Islet precursor cell (in vitro differentiated cells): ENCODE measurements around the gene TAPBPL.
"Not testable (repeated sequence)": the region's sequence is repeated elsewhere in the genome, so short reads cannot be mapped to it uniquely, and the experiment has no call there.

Source experiments
- DNase-seq: peaks from one replicate; pipeline ENCODE4 v3.0.0-alpha.2; 2018

TAPBPL gene

DNA sequence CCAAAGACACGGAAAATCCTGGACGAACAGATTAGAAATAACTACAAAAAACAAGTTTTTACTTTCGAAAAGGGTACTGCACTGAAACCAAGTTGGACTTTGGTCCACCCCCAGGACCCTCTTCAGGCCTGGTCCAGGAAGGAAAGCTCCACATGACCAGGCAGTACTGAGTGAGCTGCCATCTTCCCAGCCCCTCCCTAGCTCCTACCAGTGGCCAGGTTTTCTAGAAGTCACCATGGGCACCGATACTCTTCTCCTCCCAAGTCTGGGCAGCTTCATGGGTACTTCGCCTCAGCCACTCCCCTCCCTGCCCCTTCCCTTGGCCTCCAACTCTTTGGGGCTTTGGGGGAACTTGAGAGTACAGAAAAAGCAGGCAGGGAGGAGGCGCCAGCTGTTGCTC, 12.0 kb downstream of the TAPBPL start:
- no peak for DNase-seq

DNA sequence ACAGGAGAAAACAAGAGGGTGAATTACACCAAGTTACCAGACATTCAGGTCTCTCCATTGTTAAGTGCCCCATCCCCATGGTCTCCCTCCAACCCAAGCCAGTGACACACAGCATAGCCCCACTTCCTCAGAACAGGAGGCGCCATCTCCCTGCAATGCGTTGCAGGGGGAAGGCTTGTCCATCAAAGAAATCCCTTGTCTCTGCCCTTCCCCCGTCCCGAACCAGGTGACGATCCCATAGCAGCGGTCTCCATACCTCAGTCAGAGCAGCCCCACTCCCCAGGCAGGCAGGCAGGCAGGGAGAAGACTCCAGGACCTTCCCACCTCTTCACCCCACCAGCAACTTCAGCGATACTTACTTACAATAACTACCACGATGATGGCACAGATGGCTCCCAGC, 12.7 kb downstream of the TAPBPL start:
- no peak for DNase-seq

DNA sequence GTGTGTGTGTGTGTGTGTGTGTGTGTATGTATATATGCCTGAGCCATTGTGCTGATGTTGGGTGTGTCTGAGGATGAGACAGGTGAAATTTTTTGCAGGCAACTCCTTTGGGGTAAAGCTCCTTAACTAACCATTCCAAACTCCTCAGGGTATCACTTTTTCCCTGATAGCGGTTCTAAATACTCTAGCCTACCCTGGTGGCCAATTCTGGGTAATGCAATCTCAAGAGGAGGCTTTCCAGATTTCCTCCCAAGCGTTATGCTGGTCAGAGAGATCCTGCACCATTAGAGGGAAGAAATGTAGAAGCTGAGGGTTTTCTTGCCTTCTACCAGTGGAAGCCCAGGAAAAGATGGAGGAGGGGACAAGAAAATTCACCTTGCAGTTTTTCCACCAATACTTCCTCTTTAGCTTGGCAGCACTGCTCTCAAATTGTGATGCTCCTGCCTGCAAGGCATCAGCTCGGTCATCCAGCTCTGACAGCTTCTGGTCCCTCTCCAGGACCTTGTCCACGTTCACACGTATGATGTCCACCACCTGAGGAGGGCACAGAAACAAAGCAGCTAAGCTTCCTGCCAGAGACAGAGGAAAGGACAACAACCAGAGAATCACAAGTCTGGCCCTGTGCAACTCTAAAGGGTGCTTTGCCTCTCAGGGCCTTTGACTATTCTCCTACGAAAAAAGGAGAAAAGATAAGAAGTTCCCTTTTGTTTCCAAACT, 13.8 kb downstream of the TAPBPL start:
- DNase-seq = peak; percentile 81

DNA sequence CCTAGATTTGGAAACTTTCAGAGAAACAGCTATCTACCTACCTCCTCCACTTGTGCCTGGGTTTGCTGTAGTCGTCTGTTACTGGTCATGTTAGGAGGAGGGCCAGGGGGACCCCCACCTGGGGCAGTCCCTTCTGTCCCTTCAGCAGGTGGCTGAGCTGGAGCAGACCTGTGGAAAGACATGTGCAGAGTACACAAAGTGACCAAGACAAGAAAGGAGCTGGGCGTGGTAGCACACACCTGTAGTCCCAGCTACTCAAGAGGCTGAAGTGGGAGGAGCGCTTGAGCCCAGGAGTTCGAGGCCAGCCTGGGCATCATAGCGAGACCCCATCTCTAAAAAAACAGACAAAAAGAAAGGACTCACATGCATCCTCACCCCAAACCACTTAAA, 14.3 kb downstream of the TAPBPL start:
- DNase-seq = no peak

DNA sequence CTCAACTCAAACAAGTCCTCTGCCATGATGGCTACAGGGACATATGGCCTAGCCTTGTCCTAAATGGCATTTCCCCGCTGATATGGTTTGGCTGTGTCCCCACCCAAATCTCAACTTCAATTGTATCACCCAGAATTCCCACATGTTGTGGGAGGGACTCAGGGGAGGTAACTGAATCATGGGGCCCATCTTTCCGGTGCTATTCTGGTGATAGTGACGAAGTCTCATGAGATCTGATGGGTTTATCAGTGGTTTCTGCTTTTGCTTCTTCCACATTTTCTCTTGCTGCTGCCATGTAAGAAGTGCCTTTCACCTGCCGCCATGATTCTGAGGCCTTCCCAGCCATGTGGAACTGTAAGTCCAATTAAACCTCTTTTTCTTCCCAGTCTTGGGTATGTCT, 14.9 kb downstream of the TAPBPL start:
- DNase-seq = not testable (repeated sequence)

DNA sequence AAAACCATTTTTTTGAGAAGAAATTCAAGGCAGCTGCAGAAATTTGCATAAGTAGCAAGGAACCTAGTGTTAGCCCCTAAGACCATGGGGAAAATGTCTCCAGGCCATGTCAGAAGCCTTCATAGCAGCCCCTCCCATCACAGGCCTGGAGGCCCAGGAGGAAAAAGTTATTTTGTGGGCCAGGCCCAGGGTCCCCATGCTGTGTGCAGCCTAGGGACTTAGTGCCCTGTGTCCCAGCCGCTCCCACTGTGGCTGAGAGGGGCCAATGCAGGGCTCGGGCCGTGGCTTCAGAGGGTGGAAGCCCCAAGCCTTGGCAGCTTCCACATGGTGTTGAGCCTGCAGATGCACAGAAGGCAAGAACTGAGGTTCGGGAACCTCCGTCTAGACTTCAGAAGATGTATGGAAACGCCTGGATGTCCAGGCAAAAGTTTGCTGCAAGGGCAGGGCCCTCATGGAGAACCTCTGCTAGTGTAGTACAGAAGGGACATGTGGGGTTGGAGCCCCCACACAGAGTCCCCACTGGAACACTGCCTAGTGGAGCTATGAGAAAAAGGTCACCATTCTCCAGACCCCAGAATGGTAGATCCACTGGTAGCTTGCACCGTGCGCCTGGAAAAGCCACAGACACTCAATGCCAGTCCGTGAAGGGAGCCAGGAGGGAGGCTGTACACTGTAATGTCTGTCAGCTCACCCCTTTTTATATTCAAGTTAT, 15.9 kb downstream of the TAPBPL start:
- DNase-seq = not testable (repeated sequence)

DNA sequence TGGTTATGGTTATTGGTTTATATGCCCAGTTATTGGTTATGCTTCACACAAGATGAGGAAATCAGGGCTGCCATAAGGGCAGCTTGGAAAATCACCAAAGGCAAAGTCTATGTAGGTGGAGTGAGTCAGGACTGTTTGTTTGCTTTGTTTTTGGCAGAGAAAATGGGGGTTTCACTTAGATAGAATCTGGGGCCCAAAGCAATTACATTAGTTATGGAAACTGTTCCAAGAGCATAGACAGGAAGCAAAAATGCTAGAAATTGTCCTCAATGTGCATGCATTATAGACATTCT, 16.4 kb downstream of the TAPBPL start:
- no peak for DNase-seq

DNA sequence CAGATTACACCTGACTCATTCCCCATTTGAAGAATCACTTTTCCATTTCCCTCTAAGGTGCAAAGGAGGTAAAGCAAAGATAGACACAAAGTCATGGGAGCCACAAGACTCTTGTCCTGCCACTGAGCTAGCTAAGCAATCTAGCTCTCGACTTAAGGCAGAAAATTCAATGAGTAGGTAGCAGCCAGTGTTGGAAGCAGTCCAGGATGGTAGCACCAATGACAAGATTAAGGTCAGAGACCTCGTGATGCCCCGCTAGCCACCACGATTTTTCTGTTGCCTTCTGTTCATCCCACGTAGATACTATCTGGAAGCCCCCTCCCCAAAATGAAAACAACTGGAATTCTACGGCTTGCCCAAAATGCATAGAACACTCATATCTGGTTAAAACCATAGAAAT, 17.2 kb downstream of the TAPBPL start:
- no peak for DNase-seq

DNA sequence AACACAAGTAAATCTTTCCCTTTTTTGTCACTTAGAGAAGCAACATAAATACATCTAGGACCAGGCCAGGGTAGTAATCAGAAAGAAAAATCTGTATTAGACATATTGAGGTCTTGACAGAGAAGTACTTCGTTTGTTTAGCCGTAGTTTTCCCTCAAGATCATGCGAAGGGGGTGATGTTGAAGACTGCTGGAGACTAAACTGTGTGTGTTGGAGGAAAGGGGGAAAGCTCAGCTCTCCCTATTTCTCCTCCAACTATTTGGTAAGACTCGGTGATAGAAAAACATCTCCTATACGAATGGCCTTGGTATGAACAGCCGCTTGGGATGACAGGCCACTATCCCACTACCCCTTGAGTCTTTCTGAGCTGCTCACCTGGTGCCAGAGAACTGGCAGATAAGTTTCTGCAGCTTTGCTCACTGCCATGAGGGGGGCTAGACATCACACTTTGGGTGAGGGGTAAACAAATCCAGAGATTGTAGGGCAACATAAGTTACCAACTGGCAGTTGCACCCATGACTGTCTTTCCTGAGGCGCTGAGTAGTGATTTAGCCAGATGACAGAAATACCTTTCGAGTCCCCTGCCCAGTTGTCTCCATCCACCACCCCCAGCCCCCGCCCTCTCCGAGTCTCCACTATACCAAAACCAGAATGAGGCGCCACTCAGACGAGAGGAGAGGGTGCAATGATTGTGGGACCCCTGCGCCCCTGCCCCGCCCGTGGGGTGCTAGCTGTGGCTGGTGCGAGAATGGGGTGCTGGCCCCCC, 17.9 kb downstream of the TAPBPL start:
- DNase-seq = no peak

DNA sequence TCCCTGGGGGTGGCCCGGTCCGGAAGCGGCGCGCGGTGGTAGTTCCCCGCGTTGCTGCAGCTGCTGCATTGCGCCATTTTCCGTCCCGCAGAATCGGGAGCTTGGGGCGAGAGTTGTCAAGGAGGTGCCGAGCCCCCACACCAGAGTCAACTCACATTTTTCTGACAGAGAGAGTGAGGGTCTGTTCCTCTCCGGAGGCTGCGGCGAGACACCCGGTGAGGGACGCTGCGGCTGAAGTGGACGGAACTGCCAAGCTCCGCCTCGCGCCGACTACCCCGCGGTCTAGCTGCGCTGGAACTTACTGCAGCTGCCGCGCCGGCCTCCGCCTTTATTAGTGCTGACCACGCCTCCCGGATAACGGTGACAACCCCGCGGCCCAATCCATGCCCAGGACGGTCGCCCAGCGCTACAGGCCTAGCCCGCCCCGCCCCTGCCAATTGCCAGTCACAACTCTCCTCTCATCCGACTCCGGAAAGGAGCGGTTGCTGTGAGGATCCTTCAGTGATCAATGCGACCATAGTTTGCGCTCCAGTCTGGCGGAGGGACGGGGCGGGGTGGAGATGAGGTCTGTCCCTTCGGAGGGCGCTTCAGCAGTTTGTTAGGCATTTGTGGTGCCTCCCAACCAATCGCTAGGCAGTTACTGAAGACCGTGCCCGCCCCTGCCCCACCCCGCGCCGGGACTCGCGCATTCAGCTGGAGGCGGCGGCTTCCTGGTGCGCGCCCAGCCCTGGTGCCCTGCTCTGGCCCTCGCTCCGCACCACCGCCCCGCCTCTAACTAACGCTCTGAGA, 18.7 kb downstream of the TAPBPL start, which contains the start of gene VAMP1:
VAMP1 (minus strand) TSS at position 303 of the 789 bp plus-strand sequence; CDS start at position 157, 146 bp downstream.
- DNase-seq = peak; percentile 100

DNA sequence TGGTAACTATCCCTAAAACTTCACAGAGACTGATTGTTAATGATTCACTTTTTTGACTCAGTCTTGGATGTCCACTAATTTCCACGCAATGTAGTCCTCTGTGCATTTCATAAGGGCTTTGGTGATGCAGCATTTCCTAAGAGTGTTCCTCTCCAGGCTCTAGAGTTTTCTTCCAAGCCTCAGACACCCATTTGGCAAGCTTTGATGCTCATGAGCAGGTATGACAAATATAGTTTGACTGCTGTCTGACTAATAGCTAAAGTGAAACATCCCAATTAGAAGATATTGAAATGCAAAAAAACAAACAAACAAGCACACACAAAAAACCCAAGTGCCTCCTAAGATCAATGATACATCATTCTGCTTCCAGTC, 20.1 kb downstream of the TAPBPL start:
- no peak for DNase-seq

DNA sequence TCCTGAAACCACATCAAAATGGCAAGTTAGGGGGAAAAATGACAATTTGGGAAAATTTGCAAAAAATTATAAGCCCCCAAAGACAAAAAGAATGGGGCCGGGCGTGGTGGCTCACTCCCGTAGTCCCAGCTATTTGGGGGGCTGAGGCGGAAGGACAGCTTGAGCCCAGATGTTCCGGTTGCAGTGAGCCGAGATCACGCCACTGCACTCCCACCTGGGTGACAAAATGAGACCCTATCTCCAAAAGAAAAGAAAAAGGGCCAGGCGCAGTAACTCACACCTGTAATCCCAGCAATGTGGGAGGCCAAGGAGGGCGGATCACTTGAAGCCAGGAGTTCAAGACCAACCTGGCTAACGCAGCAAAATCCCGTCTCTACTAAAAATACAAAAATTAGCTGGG, 20.6 kb downstream of the TAPBPL start:
- DNase-seq = no peak

DNA sequence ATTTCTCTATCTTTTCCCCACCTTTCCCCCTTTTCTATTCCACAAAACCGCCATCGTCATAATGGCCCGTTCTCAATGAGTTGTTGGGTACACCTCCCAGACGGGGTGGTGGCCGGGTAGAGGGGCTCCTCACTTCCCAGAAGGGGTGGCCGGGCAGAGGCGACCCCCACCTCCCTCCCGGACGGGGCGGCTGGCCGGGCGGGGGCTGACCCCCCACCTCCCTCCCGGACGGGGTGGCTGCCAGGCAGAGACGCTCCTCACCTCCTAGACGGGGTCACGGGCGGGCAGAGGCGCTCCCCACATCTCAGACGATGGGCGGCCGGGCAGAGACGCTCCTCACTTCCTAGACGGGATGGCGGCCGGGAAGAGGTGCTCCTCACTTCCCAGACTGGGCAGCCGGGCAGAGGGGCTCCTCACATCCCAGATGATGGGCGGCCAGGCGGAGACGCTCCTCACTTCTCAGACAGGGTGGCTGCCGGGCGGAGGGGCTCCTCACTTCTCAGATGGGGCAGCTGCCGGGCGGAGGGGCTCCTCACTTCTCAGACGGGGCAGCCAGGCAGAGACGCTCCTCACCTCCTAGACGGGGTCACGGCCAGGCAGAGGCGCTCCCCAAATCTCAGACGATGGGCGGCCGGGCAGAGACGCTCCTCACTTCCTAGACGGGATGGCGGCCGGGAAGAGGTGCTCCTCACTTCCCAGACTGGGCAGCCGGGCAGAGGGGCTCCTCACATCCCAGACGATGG, 23.6 kb downstream of the TAPBPL start:
- not testable (repeated sequence) for DNase-seq

DNA sequence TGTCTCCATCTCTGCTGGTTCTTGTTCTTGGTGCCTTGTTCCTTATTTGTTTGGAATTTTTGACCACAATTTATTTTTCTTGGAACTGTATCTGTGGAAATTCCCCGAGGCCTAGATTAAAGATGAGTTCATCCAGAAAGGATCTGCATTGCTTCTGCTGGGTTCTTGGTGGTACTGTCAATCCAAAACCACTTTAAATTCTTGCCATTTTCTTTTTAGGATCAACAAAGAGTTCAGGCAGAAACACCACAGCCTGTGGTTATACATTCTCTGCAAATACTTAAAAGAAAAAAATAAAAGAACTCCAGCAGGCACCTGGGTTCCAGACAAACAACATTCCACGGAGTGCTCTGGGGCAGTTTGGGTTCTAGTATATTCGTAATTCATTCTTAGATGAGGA, 24.6 kb downstream of the TAPBPL start:
- no peak for DNase-seq

DNA sequence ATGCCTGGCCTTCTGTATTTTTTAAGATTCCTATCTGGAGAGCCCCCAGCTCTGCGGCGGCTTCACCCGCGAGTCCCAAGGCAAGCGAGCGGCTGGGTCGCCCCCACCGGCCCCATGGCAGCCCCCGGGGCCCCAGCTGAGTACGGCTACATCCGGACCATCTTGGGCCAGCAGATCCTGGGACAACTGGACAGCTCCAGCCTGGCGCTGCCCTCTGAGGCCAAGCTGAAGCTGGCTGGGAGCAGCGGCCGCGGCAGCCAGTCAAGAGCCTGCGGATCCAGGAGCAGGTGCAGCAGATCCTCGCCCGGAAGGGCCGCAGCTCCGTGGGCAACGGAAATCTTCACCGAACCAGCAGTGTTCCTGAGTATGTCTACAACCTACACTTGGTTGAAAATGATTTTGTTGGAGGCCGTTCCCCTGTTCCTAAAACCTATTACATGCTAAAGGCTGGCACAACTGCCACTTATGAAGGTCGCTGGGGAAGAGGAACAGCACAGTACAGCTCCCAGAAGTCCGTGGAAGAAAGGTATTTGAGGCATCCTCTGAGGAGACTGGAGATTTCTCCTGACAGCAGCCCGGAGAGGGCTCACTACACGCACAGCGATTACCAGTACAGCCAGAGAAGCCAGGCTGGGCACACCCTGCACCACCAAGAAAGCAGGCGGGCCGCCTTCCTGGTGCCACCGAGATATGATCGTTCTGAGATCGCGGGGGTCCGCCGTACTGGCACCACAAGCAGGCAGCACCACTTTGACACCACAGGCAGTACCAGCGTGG, 25.9 kb downstream of the TAPBPL start:
- not testable (repeated sequence) for DNase-seq

DNA sequence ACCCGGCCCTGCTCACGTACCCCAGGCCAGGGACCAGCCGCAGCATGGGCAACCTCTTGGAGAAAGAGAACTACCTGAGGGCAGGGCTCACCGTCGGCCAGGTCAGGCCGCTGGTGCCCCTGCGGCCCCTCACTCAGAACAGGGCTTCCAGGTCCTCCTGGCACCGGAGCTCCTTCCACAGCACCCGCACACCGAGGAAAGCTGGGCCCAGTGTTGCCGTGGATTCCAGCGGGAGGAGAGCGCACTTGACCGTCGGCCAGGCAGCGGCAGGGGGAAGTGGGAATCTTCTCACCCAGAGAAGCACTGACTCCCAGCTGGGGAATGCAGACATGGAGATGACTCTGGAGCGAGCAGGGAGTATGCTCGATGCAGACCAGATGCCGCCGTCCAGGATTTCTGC, 26.6 kb downstream of the TAPBPL start:
- DNase-seq = no peak

DNA sequence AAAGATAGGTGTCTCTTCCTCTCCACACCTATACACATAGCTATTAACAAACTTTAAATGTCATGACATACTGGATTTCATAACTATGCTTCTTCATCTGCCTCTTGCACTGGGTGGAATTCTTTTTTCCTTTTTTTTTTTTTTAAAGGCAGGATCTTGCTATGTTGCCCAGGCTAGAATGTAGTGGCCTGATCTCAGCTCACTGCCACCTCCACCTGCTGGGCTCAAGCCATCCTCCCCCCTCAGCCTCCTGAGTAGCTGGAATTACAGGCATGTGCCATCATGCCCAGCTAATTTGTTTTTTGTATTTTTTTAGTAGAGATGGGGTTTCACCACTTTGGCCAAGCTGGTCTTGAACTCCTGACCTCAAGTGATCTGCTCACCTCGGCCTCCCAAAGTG, 36.4 kb downstream of the TAPBPL start:
- no peak for DNase-seq

DNA sequence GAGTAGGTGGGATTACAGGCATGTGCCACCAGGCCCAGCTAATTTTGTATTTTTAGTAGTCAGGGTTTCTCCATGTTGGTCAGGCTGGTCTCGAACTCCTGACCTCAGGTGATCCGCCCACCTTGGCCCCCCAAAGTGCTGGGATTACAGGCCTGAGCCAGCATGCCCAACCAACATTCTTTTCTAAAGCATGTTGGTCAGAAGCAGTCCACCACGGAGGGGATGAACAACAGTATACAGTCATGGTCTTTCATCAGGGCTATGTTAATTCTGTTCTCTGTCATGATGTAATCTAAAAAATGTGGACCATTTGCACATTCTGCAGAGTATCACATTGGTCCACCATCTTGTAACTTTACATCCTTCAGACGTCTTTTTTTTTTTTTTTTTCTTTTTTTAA, 37.6 kb downstream of the TAPBPL start:
- DNase-seq = no peak

DNA sequence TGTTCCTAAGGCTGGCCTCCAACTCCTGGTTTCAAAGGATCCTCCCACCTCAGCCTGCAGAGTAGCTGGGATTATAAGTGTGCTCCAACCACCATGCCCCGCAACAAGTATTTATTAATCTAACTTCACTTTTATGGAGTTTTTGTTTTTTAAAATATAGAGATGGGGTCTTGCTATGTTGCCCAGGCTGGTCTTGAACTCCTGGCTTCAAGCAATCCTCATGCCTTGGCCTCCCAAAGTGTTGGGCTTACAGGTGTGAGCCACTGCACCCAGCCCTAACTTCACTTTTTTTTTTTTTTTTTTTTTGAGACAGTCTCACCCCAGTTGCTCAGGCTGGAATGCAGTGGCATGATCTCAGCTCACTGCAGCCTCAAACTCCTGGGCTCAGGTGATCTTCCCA, 38.8 kb downstream of the TAPBPL start:
- DNase-seq = not testable (repeated sequence)

DNA sequence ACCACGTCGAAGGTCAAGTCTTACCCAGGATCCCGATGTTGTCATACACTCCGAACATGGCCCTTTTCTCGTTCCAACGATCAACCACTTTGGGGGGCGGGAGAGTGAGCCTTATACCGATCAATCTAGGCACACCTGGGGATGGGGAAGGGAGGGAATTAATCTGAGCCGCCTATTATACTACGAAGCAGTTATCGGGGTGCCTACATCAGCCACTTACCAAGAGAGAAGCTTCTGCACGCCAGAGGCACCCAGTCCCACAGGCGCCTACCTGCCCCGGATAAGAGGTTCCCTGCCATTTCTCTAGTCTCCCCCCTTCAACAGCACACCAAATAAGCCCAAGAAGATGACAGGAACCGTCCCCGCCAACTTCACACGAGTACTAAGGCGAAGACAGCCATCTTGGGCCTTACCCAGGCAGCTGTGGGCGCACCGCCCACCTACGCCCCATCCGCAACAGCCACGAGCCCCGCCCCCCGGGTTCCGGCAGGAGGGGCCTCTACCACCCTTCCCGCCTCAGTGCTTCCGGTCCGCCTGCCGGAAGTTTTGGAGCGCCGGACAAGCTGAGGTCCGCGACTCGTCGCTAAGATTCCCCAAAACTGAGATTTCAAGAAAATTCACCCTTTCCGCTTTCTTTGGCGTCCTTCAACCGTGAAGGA, 41.1 kb downstream of the TAPBPL start, which contains the start of gene MRPL51:
MRPL51 (minus strand) TSS at position 425 of the 659 bp plus-strand sequence; CDS start at position 299, 126 bp downstream.
- DNase-seq = peak; percentile 99
